GM23338 (cell line): ENCODE data around the gene DUSP19.

Experiments used
- EZH2 ChIP-seq: fragments of 200-600 bp; sonication (generic); IDR thresholded peaks from one replicate; pipeline ENCODE4 v1.8.0; 2017; ENCODE audit warnings: antibody characterized with exemption, mild to moderate bottlenecking, low read depth; ENCODE audit not compliant: unreplicated experiment
- EZH2phosphoT487 ChIP-seq: fragments of 200-600 bp; sonication (generic); IDR thresholded peaks from one replicate; pipeline ENCODE4 v1.8.1; 2018; ENCODE audit warnings: antibody characterized with exemption; ENCODE audit not compliant: unreplicated experiment
- POLR2AphosphoS5 ChIP-seq: IDR thresholded peaks from 2 replicates; pipeline ENCODE4 v1.6.1; 2016; ENCODE audit warnings: antibody characterized with exemption, low read depth
- TF ChIP-seq, protein P1 (sequence below), 2 experiments: fragments of 200-600 bp in 1 of 2; sonication (generic) in 1 of 2; conservative IDR thresholded peaks; 2 replicates each; pipeline versions ENCODE4 v1.5.1 to v1.6.1; 2016 to 2017; ENCODE audit warnings: antibody characterized with exemption in 2 of 2, low read depth in 2 of 2, mild to moderate bottlenecking in 2 of 2, moderate library complexity in 1 of 2

DNA sequence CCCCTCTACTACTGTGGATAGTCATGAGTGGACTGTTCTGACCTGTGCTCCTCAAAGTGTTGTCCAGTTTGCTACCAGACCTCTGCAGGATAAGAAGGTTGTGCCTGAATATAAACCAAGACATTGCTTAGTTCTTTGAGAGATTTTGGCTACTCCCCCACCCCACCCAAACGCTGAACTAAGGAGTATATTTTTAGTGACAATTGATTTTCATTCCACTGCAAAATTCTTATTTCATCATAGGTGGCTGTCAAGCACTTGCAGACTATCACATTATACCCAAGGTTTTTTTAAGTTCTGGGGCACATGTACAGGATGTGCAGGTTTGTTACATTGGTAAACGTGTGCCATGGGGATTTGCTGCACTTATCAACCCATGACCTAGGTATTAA, 13.4 kb downstream of the DUSP19 start:
- TF ChIP-seq POLR2AphosphoS5 (no peak), EZH2 (no peak), EZH2phosphoT487 (no peak)
- TF ChIP-seq, protein P1, sequence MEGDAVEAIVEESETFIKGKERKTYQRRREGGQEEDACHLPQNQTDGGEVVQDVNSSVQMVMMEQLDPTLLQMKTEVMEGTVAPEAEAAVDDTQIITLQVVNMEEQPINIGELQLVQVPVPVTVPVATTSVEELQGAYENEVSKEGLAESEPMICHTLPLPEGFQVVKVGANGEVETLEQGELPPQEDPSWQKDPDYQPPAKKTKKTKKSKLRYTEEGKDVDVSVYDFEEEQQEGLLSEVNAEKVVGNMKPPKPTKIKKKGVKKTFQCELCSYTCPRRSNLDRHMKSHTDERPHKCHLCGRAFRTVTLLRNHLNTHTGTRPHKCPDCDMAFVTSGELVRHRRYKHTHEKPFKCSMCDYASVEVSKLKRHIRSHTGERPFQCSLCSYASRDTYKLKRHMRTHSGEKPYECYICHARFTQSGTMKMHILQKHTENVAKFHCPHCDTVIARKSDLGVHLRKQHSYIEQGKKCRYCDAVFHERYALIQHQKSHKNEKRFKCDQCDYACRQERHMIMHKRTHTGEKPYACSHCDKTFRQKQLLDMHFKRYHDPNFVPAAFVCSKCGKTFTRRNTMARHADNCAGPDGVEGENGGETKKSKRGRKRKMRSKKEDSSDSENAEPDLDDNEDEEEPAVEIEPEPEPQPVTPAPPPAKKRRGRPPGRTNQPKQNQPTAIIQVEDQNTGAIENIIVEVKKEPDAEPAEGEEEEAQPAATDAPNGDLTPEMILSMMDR (conservative IDR thresholded peaks at IDR 0.05; ENCODE audit: low read depth in 2 of 2), result no peak
